ENCODE measurements around the gene KIAA2012. TPM values are rescaled to one million over a fixed set of nuclear protein-coding genes. Genes with fewer than 3 reads are reported as not detected.

The KIAA2012 gene
- total RNA-seq, 2 donors from 2014 or later: 0.74 TPM; not detected in 1

DNA sequence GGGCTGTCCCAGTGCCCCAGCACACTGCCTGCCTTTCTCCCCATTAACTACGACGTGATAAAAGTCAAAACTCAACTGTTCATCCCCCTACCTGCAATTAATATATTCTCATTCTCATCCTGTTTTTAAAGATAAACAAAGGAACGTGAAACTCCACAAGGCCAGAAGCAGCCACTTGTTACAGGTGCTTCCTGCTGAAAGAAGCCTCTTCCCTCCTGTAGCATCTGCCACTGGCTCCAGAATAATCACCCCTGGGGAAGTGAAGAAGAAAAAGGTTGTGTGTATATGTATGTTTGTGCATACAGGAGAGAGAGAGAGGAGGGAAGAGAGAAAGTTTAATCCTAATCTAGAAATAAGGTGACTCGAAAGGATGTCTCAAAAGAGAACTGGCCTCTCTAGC, 27.1 kb downstream of the KIAA2012 start:
- Histone ChIP-seq H3K4me1 (replicated peaks) (no peaks in the 10 kb centered on the region), H3K27me3 (replicated peaks; ENCODE audit: insufficient read depth) (no peaks in the 10 kb centered on the region), H3K27ac (no peak overlapping the region), H3K9me3 (no peaks in the 10 kb centered on the region), H3K4me3 (no peak overlapping the region), H3K36me3 (no peaks in the 10 kb centered on the region)
- intact Hi-C loops (cut with DNase I): no loop called here
- TF ChIP-seq POLR2A (IDR thresholded peaks at IDR 0.05): no peak
- TF ChIP-seq, protein P1, sequence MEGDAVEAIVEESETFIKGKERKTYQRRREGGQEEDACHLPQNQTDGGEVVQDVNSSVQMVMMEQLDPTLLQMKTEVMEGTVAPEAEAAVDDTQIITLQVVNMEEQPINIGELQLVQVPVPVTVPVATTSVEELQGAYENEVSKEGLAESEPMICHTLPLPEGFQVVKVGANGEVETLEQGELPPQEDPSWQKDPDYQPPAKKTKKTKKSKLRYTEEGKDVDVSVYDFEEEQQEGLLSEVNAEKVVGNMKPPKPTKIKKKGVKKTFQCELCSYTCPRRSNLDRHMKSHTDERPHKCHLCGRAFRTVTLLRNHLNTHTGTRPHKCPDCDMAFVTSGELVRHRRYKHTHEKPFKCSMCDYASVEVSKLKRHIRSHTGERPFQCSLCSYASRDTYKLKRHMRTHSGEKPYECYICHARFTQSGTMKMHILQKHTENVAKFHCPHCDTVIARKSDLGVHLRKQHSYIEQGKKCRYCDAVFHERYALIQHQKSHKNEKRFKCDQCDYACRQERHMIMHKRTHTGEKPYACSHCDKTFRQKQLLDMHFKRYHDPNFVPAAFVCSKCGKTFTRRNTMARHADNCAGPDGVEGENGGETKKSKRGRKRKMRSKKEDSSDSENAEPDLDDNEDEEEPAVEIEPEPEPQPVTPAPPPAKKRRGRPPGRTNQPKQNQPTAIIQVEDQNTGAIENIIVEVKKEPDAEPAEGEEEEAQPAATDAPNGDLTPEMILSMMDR (IDR thresholded peaks at IDR 0.05): no peak
- no peak for TF ChIP-seq POLR2AphosphoS5 (IDR thresholded peaks at IDR 0.05)
- 80% methylated on average over 4 of the region's 4 CpGs for WGBS
- DNase-seq (ENCODE audit: low spot score): no peak

DNA sequence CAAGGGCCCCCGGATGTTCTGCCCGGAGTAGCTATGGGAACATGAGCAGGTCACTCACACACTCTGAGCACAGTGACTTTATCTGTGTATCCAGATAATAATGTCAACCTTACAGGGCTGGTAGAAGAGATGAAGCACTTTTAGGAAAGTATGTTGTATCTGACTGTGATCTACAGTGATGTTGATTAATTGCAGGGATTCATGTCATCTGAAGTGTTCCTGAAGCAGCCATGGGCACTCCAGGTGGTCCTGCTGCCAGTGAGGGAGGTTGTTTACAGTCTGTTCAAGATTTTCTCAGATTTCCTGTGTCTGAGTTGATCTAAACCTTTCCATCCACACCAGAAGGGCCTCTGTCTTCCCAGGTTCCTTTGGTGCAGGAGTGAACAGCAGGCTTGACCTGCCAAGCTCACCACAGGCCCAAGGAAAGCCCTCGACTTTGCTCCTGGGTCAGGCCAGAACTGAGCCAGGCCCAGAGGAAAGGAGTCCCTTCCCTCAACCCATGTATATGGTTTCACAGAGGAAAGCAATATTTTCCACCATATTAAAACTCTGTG, 28.0 kb downstream of the KIAA2012 start:
- DNase-seq (ENCODE audit: low spot score): no peak
- intact Hi-C loops (cut with DNase I): no loop called here
- Histone ChIP-seq H3K27me3 (replicated peaks; ENCODE audit: insufficient read depth) (no peaks in the 10 kb centered on the region), H3K9me3 (no peaks in the 10 kb centered on the region), H3K36me3 (no peaks in the 10 kb centered on the region), H3K27ac (no peak overlapping the region), H3K4me3 (no peak overlapping the region), H3K4me1 (replicated peaks) (no peaks in the 10 kb centered on the region)
- no peak for TF ChIP-seq POLR2A (IDR thresholded peaks at IDR 0.05)
- TF ChIP-seq, protein P1 (IDR thresholded peaks at IDR 0.05): no peak
- no peak for TF ChIP-seq POLR2AphosphoS5 (IDR thresholded peaks at IDR 0.05)
- WGBS: 82% methylated on average over 3 of the region's 3 CpGs

DNA sequence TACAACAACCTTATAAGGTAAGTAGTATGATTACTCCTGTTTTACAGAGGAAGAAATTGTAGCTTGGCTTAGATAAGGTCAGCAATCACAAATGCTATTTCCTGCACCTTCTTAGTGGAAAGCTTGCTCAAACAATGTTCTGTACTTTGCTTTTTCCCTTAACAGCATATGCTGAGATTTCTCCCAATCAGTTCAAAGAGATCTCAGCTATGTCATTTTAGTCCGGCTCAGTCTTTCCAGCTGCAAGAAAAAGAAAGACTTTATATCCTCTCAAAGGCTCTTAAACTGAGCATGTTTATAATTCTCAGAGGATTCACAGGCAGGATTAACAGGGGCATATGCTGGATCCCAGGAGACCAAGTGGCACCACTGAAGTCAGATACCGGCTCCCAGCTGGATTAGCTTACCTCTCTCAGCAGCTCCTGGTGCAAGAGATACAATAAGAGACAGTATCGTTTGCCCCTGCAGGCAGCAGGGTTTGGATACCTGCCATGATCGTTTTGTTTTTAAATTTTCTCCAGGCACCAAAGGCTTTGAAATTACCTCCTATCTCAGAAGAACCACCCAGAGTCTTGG, 29.5 kb downstream of the KIAA2012 start:
- H3K36me3 ChIP-seq: no peaks in the 10 kb centered on the region
- H3K27ac ChIP-seq: no peak overlapping the region
- H3K27me3 ChIP-seq (replicated peaks; ENCODE audit: insufficient read depth): no peaks in the 10 kb centered on the region
- H3K9me3 ChIP-seq: no peaks in the 10 kb centered on the region
- 37% methylated on average over 4 of the region's 4 CpGs for WGBS
- TF ChIP-seq, protein P1 (IDR thresholded peaks at IDR 0.05): no peak
- TF ChIP-seq POLR2AphosphoS5 (IDR thresholded peaks at IDR 0.05) (no peak), POLR2A (IDR thresholded peaks at IDR 0.05) (no peak)
- no peaks in the 10 kb centered on the region for H3K4me1 ChIP-seq (replicated peaks)
- no peak for DNase-seq (ENCODE audit: low spot score)
- intact Hi-C loops (cut with DNase I): no loop called here
- no peak overlapping the region for H3K4me3 ChIP-seq

DNA sequence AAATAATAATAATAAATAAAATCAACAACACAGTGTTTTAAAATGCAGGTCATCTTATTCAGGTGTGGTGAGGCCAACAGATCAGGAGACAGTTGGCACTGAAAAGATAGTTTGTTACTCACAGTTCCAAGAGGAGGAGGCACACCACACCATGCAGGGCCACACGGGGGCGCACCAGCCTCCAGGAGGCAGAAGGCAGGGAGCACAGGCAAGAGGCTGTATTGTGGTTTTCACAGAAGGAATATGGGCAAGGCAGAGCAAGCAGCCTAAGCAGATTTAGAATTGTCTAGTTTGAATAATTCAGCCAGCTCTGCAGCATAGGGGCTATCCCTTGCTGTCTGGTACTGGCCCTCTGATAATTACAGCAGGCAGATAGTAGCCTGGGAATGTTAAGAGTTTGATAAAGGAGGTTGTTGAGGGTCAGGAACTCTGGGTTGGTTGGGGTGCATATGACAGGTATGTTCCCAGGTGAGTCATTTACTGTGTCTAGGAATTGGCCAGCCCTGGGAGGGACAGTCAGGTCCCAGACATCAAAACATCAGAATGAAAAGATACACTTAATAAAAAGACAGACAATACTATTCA, 31.3 kb downstream of the KIAA2012 start:
- intact Hi-C loops (cut with DNase I): no loop called here
- Histone ChIP-seq H3K4me3 (no peak overlapping the region), H3K9me3 (no peaks in the 10 kb centered on the region), H3K27ac (no peak overlapping the region), H3K4me1 (replicated peaks) (no peaks in the 10 kb centered on the region), H3K36me3 (no peaks in the 10 kb centered on the region), H3K27me3 (replicated peaks; ENCODE audit: insufficient read depth) (no peaks in the 10 kb centered on the region)
- DNase-seq (ENCODE audit: low spot score): no peak
- TF ChIP-seq, protein P1 (IDR thresholded peaks at IDR 0.05): peak in 1 of 4 experiments; percentile 14
- TF ChIP-seq POLR2A (IDR thresholded peaks at IDR 0.05) (no peak), POLR2AphosphoS5 (IDR thresholded peaks at IDR 0.05) (no peak)
- WGBS: 59% methylated on average over 2 of the region's 2 CpGs

GRCh38 chr2:202105025-202105424, 32.0 kb downstream of the KIAA2012 start:
- Histone ChIP-seq H3K27me3 (replicated peaks; ENCODE audit: insufficient read depth) (no peaks in the 10 kb centered on the region), H3K9me3 (no peaks in the 10 kb centered on the region), H3K36me3 (no peaks in the 10 kb centered on the region), H3K4me1 (replicated peaks) (no peaks in the 10 kb centered on the region), H3K4me3 (no peak overlapping the region), H3K27ac (no peak overlapping the region)
- TF ChIP-seq, protein P1 (IDR thresholded peaks at IDR 0.05): no peak
- TF ChIP-seq POLR2AphosphoS5 (IDR thresholded peaks at IDR 0.05): no peak
- TF ChIP-seq POLR2A (IDR thresholded peaks at IDR 0.05): no peak
- intact Hi-C loops (cut with DNase I): no loop called here
- no peak for DNase-seq (ENCODE audit: low spot score)

Data from prostate gland (tissue), 2 donors.